B cell (primary cell): ENCODE data around the gene ALKBH4.

Experiments used
- CTCF ChIP-seq: fragments of 200-600 bp; IDR thresholded peaks from one replicate; pipeline ENCODE4 v1.8.0; 2022; ENCODE audit warnings: antibody characterized with exemption, mild to moderate bottlenecking
- EZH2 ChIP-seq: IDR thresholded peaks from 2 replicates; pipeline ENCODE4 v1.6.1; 2012; ENCODE audit warnings: borderline replicate concordance, low read depth, mild to moderate bottlenecking, moderate library complexity, low read length; ENCODE audit not compliant: insufficient read depth, poor library complexity, severe bottlenecking

GRCh38 chr7:102412548-102412947, 52.1 kb downstream of the ALKBH4 start:
- peak; percentile 68 for TF ChIP-seq CTCF
- no peak for TF ChIP-seq EZH2
